Stimulated activated CD8-positive, alpha-beta memory T cell treated with anti-CD3 and anti-CD28 coated beads, Interleukin-4, amount 100 ng/mL, for 24 hours (primary cell): ENCODE results near the gene UGT1A7.
"Not testable (repeated sequence)": the region's sequence is repeated elsewhere in the genome, so short reads cannot be mapped to it uniquely, and the experiment has no call there.

ENCODE experiments used
- DNase-seq: peaks from one replicate; pipeline ENCODE4 v3.0.0-alpha.2; 2020; ENCODE audit warnings: low read depth

The UGT1A7 gene

DNA sequence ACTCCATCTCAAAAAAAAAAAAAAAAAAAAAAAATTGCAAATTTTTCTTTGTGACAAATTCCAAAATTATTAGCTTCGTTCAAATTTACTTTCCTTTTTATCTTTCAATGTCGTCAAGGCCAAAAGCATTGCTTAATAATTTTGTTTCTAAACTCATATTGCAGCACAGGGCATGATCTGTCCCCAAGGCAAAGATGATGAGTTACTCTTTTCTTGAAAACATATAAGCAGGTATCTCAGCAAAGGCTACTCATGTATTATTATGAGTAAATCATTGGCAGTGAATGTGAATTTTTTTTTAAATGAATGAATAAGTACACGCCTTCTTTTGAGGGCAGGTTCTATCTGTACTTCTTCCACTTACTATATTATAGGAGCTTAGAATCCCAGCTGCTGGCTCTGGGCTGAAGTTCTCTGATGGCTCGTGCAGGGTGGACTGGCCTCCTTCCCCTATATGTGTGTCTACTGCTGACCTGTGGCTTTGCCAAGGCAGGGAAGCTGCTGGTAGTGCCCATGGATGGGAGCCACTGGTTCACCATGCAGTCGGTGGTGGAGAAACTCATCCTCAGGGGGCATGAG lies at the start of gene UGT1A7:
Gene UGT1A7, plus strand, starts transcription at position 381 of the 579 bp plus-strand sequence. Its CDS starts 37 bp downstream, at position 418.
- no peak for DNase-seq

DNA sequence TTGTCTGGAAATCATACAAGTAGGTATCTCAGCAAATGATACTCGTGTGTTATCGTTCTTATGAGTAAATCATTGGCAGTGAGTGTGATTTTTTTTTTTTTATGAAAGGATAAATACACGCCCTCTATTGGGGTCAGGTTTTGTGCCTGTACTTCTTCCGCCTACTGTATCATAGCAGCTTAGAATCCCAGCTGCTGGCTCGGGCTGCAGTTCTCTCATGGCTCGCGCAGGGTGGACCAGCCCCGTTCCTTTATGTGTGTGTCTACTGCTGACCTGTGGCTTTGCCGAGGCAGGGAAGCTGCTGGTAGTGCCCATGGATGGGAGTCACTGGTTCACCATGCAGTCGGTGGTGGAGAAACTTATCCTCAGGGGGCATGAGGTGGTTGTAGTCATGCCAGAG lies 45.4 kb upstream of the UGT1A7 start, which contains the start of gene UGT1A10:
Gene UGT1A10, plus strand, starts transcription at position 143 of the 400 bp plus-strand sequence. Its CDS starts 75 bp downstream, at position 218.
- DNase-seq: not testable (repeated sequence)

DNA sequence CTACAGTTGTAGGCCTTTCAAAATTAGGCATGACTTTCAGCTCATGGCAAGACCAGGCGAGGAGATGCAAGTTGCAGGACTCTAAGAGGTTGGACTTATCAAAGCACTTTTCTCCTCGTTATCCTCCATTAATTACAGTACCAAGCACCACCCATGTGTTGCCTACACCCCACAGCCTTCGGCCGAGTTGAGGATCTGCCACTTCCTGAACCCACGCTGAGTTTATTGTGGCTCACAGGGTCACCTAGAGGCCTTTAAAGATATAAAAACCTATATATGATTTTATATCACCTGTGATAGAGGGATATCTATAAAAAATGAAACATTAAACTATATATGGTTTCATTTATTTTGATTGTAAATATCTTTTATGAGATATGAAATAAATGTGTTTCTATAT lies 42.9 kb upstream of the UGT1A7 start:
- DNase-seq: no peak

DNA sequence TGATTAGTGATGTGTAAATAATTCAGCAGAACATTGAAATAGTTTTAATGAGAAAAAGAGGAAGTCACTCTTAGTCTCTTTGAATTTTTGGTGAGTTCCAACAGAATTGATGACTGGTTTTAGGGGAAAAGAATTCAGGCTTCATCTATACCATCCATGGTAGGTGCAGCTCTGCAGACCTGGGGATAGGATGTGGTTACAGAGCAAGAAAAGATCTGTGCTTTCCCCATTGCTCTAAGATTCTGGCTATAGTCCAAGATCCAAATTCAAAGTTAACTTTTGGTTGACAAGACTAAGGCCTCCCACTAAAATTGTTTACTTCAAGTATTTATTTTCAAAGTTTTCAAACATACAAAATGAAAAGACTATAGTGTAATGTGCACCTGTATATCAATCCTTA lies 41.8 kb upstream of the UGT1A7 start:
- DNase-seq: no peak

DNA sequence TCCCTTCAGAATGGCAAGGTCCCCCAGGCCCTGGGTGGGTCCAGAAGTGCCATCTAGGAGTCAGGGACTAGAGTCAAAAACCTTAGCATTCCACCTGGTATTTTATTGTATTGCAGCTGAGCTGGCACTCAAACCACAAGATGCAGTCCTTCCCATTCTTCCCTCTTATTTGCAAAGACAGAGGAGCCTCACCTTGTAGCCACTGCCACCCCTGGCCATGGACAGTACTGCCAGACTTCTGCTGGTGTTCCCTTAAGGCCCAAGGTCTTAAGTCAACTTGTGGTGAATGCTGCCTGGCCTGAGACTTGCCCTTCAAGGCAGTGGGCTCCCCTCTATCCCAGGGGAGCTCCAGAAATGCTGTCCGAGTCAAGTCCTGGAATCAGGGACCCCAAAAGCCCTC lies 38.6 kb upstream of the UGT1A7 start:
- DNase-seq: no peak

DNA sequence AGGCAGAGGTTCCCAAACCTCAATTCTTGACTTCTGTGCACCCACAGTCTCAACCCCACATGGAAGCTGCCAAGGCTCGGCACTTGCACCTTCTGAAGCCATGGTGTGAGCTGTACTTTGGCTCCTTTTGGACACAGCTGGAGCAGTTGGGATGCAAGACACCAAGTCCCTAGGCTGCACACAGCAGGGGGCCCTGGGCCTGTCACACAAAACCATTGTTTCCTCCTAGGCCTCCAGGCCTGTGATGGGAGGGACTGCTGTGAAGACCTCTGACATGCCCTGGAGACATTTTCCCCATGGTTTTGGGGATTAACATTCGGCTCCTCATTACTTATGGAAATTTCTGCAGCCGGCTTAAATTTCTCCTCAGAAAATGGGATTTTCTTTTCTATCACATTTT lies 35.7 kb upstream of the UGT1A7 start:
- DNase-seq: not testable (repeated sequence)

DNA sequence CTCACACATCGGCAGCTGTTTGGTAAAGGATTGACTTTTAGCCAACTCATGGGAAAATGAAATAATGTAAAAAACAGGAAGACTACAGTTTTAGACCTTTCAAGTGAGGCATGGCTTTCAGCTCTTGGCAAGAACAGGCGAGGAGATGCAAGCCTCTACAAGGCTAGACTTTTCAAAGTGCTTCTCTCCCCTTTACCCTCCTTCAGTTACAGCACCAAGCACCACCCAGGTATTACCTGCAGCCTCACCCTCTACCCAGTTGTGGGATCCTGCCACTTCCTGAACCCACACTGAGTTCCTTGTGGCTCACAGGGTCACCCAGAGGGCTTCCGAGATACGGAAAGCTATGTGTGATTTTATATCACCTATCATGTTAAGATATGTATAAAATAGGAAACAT lies 30.7 kb upstream of the UGT1A7 start:
- DNase-seq: no peak

DNA sequence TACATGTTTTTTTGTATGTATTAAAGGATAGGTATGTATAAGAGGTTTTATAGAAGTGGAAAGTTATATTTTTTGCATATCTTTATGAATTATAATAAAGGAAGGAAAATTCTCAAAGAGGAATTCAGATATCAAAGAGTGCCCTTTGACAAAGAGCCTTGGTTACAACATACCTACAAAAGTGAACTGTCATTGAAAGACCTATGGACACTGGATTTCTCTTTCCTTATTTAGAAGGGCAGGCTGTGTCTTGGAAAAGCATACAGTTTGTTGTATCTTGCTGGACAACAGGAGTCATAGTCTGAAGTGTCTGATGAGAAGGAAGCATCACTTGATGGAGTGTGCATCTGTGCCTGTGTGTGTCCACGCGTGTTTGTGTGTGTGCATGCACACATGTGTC lies 30.3 kb upstream of the UGT1A7 start:
- no peak for DNase-seq

DNA sequence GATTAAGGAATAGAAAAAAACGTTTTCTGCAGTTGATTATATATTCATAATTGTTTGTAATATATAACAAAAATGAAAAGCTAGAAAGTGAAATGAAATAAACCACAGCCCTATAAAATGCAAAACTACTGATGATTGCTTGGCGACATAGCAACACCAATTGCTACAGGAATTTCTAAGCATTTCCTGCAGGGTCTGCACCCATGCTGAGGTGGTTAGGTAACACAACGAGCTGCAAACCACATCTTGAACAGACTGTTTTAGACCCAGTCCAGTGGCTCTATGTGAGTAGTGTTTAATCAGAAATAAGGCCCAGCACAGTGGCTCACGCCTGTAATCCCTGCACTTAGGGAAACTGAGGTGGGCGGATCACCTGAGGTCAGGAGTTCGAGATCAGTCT lies 27.2 kb upstream of the UGT1A7 start:
- no peak for DNase-seq

DNA sequence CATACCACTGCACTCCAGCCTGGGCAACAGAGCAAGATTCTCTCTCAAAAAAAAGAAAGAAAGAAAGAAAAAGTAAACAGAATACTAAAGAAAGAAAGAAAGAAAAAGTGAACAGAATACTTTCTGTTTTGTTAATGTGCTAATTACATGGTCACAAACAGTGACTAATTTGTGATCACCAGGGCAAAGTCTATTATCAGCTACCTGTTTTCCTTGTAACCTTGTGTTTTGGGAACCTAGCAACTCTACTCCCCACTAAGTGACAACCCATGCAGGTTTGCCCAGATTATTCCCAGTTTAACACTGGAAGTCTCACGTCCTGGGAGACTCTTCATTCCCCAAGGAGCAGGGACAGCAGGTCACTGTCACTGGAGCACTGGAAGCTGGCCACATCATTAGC lies 26.7 kb upstream of the UGT1A7 start:
- no peak for DNase-seq

DNA sequence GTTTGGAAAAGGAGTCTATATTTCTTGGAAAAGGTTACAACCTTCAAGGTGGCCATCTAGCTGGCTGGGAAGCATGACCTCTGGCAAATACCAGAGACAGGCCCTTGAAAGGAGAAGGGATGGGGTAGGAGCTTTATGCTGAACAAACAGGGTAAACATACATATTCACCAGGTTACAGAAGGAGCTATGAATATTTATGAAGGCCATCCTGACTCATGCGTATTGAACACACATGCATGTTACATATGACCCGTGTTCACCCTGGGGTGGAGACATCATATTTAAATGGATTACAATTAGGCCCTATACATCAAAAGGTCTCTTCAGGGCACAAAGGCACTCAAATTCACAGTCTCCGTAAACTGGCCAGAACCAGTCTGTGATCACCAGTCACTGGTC lies 25.8 kb upstream of the UGT1A7 start:
- DNase-seq: not testable (repeated sequence)

DNA sequence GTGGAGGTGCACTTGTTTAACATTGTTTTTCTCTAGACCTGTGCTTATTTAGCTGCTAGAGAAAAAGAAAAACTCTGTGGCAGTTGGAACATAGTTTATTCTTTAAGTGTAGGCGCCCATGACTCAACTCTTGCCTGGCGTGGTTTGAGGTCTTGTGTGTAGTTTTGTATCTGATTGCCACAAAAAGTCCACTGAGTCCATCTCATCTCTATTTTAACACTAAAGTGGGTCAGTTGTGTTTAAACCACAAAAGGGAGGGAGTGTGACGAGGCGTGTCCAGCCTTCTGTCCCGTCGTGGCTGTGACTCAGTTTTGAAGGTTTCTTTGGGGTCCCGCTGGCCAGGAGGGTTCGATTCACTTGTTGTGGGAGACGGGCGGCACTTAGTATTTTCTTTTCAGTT lies 25.3 kb upstream of the UGT1A7 start:
- no peak for DNase-seq

DNA sequence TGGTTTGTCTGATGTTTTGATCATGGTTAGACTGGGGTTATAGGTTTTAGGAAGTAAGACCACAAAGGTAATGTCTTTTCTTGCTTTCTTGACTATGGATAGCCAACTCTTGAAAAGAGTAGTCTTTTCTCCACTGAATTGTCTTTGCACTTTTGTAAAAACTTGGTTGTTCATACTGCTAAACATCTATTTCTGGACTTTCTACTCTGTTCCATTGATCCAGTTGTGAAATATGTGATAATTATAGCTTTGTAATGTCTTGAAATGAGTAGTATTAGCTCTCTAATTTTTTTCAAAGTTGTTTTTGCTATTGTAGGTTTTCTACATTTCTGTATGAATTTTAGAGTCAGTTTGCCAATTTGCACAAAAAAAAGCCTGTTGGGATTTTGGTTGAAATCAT lies 23.1 kb upstream of the UGT1A7 start:
- no peak for DNase-seq

DNA sequence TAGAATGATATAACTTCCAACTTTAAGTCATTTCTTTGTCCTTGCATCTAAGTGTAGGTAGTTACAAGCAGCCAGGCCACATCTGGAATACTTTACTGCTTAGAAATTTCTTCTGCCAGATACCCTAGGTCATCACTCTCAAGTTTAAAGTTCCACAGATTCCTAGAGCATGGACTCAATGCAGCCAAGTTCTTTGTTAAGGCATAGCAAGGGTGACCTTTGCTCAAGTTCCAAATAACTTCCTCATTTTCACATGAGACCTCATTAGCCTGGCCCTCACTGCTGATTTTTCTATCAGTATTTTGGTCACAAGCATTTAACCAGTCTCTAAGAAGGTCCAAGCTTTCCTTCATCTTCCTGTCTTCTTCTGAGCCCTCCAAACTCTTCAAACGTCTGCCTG lies 17.8 kb upstream of the UGT1A7 start:
- no peak for DNase-seq

DNA sequence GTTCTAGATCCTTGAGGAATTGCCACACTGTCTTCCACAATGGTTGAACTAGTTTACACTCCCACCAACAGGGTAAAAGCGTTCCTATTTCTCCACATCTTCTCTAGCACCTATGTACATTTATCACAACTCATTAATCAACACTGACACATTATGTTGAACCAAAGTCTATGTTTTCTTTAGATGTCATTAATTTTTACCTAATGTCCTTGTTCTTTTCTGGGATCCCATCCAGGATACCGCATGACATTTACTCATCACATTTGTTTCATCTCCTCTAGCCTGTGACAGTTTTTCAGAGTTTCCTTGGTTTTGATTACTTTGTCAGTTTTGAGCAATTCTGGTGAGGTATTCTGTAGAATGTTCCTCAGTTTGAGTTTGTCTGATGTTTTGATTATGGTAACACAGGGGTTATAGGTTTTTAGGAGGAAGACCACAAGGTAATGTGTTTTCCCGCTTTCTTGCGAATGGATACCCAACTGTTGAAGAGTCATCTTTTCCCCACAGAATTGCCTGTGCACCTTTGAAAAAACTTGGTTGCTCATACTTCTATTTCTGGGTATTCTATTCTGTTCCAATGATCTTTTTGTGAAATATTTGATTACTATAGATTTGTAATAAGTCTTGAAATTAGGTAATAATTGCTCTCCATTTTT lies 13.0 kb upstream of the UGT1A7 start:
- DNase-seq: no peak

DNA sequence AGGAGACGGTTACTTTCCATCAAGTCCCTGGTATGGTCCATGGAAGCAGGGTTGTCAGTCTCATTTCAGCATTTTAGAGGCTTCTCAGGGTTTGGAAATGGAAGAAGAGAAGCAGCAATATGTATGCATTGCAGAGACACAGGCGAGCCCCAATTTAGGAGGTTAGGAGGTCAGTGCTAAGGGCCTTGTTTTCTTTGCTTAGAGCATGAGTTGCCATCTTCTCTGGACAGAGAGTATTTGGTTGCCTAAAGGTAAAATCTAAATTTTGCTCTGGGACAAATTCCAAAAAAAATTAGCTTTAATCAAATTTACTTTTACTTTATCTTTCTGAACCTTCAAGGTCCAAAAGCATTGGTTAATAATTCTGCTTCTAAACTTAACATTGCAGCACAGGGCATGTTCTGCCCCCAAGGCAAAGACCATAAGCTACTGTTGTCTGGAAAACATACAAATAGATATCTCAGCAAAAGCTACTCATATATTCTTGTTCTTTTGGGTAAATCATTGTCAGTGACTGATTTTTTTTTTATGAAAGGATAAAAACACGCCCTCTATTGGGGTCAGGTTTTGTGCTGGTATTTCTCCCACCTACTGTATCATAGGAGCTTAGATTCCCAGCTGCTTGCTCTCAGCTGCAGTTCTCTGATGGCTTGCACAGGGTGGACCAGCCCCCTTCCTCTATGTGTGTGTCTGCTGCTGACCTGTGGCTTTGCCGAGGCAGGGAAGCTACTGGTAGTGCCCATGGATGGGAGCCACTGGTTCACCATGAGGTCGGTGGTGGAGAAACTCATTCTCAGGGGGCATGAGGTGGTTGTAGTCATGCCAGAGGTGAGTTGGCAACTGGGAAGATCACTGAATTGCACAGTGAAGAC lies 10.2 kb upstream of the UGT1A7 start, which contains the start of gene UGT1A9:
Gene UGT1A9, plus strand, starts transcription at position 609 of the 872 bp plus-strand sequence. Its CDS starts 37 bp downstream, at position 646.
- DNase-seq: no peak

DNA sequence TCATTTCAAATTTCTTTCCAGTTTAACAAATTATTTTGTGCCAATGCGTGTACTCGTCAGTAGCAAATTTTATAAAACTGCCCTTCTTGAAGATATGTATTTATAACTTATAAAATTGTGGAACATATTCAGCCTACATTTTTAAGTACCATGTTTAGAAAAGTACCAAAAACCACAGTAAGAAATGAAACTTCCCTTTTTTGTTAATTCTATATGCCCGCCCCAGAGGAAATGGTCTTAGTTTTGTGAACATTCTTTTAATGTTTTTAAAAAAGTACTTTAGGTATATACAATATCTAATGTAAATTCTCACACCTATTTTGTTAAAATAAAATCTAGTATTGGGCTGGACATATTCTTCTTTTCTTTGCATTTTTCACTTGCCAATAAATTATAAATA lies 8.8 kb upstream of the UGT1A7 start:
- no peak for DNase-seq

DNA sequence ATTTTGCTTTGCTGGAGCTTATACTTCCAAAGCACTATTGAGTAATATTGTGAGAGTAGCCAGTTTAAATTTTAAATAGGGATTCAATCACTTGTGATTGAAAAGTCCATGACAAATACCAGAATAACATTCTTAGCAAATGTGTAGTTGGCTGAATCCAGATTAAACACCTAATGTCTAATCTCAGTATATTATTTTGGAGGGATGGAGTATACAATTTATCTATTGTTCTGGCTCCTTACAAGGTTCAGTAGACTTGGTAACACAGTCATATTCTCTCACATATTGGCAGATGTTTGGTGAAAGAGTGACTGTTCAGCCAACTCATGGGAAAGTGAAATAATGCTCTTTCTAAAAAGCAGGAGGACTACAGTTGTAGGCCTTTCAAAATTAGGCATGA lies 7.8 kb upstream of the UGT1A7 start:
- DNase-seq: no peak

DNA sequence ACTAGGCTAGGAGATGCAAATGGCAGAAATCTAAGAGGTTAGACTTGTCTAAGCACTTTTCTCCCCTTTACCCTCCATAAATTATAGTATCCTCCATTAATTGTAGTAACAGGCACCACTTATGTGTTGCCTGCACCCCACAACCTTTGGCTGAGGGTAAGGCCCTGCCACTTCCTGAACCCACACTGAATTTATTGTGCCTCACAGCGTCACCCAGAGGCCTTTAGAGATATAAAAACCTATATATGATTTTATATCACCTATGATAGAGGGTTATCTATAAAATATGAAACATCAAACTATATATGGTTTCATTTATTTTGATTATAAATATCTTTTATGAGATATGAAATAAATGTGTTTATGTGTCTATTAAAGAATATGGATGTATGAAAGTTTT lies 7.4 kb upstream of the UGT1A7 start:
- DNase-seq: no peak

DNA sequence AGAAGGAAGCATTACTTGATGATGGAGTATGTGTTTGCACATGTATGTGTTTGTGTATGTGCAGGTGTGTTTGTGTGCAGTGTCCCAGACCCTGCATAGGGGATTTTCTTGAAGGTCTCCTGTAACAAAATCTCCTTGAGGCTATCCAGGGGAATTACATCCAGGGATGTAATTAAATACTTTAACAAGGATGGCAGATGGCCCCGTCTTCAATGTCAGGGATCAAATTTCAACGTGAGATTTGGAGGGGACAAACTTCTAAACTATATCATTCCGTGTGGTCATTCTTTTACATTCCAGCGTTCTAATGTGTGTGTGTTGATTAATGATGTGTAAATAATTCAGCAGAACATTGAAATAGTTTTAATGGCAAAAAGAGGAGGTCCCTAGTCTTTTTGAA lies 6.7 kb upstream of the UGT1A7 start:
- no peak for DNase-seq

DNA sequence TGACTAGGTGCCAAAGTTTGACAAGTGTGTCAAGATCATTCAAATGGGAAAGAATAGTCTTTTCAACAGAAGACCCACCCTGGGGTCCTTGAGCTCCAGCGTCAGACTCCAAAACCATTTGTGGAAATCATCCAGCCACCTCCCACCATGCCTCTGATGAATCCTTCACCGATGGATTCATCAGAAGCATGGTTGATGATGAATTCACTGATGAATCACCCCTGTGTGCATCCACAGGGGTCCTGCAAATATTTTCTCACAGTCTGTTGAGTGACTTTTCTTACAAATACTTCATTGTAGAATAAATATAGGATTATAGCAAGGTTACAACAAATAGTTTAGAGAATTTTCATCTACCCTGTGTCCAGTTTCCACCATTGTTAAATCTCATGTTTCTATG lies 5.7 kb upstream of the UGT1A7 start:
- DNase-seq: no peak

DNA sequence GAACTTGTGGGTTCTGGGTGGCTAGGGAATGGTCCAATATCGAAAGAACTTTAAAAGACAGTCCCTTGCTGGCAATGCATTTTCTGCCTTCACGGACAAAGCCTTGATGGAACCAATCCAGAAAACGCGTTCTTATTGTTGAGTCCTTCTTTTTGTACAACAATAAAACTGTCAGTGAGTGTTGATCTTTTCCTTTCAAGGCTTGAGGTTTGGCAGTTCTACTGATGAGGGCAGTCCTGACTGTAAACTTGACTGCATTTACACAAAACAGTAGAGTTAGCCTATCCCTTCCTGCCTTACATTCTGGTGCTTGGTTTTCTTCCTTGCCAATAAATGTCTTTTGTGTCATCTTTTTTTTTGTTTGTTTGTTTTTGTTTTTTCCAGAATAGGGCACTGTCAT lies 2.5 kb upstream of the UGT1A7 start:
- no peak for DNase-seq
